HG03103 (cell line): ENCODE data around the gene SLC9A1.

Experiments used
- ATAC-seq: cut with Tn5 transposase; IDR thresholded peaks from one replicate; pipeline ENCODE4 v1.9.1; 2021; ENCODE audit warnings: low read depth; ENCODE audit not compliant: unreplicated experiment

SLC9A1 gene

DNA sequence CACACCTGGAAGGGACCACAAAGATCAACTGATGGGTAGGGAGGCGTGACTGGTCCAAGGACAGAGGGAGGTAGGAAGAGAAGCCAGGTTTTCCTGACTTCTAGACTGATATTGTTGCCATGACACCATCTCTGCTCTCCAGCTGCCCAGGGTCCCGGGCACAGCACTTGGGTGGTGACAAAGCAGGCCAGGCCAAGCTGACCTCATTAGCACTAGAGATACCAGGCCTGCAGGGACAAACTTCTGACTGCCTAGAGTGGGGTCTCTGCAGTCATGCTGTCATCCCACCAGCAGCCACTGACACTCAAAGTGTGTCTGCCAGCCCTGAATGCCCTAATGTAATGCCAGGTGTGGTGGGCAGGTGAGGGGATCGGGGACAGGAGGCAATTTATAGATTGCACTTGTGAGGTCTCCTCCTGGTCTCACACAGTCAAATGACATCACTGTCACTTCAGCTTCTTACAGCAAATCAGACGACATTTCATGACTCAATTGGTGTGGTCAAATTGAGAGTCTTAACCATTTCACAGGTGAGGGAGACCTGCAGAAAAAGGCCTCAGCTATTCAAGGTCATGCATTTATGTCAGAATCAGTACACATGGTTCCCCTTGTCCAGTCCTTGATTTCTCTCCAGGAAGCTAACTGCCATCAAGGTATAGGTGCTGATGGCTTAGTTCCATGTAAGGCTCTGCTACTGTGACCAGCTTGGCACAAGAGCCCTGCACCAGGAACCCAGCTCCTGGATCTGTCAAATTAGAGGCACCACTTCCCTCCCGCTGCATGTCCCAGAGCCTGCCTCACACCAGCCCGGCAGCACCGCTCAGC lies 2.7 kb downstream of the SLC9A1 start:
- no peak for ATAC-seq

DNA sequence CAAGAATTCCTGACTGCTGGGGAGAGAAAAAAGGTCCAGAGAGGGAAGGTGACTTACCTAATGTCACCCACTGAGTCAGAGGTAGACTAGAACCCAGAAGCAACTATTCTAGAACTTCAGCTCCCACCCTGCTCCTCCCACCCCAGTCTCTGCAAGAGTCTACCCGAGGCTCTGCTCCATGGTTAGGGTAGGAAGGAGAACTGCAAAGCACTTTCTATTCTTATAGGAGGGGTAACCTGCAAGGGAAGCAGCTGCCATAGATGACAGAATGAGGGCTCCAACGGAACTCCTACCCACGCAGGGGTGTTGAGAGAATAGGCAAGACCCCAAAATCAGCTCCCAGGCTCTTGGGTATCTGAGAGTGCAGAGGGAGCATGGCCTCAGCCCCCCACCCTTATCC lies 4.3 kb downstream of the SLC9A1 start:
- no peak for ATAC-seq

DNA sequence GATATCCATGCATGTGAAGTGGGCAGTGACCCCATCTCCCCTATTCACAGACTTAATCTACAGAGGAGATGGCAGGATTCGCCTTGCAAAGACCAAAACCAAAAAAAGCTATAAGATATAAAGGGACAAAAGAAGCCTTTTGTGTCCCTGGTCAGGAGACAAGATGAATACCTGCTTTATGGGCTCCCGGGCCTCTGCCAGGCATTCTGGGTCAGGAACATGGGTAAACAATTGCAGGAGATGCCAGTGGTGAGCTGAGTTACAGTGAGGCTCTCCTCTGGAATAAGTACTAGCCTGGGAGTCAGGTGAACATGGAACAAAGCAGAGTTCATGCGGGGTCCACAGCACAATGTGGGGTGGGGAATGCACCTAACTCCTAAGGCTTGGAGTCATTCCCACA lies 4.7 kb downstream of the SLC9A1 start:
- no peak for ATAC-seq

DNA sequence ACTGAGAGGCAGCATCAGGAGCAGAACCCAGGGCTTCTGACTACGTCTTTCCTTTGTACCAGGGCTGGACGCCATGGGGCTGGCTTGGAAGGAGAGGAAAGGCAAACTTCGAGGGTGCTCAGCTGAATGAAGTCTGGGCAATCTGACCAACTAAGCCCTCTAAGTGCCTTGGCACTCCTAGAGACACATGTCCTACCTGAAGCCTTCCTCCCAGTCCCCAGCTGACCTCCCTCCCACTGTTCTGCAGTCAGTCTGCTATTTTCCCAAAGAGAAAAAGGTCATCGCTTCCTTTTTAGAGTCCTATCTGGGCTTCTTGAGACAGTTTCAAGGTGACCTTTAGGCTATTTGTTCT lies 5.2 kb downstream of the SLC9A1 start:
- ATAC-seq: no peak

DNA sequence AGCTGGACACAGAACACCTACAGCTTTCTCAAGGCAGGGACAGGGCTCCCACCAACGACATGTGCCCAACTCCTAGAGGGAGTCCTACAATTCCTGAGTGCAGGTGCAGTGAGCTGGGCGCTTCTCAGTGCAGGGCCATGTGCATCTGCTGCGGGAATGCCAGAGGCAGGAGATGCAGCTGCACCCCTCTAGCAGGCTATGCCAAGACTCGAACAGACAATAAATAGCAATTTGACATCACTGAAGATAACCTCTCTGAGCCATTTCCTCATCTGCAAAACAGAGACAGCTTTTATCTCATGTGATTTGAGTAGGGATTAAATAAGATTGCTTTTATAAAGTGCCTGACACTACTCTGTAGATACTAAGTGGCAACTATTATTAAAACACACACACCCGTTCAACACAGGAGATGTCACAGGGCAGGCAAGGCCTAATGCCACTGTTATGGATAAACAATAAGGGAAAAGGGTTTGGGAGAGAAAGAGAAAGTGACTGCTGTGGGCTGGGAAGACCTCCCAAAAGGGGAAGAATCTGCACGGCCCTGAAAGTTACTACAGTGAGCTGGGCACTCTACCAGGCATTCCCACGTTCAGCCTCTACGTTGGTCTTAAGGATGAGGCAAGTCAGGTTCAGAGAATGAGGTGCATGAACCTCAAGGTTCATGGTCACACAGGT lies 5.7 kb downstream of the SLC9A1 start:
- ATAC-seq: no peak

DNA sequence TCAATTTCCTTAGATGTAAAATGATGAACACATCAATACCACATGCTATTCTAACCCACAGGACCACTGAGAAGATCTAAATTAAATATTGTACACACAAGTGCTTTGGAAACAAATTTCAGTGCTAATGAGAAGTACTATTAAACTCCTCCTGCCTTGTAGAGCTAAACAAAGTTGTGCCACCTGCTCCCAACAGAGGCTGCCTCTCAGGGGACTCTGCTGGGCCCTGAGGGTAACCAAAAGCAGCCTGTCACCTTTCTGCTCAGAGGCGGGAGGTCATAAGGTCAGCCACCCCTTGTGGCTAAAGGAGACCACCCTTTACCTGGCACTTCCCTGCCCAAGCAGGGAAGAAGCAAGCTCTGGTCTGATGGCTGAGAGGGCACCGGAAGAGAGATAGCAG lies 6.3 kb downstream of the SLC9A1 start:
- no peak for ATAC-seq

DNA sequence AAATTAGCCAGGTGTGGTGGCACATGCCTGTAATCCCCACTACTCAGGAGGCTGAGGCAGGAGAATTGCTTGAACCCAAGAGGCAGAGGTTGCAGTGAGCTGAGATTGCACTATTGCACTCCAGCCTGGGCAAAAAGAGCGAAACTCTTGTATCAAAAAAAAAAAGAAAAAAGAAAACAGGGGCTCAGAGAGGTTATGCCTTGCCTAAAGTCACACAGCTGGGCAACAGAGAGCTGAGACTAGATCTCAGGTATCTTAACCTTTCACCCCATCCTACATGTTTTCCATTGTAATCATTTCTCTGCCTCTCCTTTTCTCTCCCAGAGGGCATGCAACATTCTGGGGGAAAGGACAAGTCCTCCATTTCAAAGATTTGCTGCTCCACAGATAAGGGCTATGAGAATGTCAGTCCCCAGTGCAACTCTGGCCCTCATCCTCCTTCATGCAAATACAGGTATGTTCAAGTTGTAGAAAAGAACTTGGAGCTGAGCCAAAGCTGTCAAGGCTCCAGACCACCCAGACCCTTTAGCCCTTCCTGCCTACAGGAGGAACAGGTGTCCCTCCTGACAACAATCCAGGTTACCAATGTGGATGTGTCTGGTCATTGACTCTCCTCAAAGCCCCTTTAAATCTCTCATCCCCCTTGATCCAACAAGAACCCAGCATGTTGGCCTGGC lies 6.9 kb downstream of the SLC9A1 start:
- ATAC-seq: no peak

DNA sequence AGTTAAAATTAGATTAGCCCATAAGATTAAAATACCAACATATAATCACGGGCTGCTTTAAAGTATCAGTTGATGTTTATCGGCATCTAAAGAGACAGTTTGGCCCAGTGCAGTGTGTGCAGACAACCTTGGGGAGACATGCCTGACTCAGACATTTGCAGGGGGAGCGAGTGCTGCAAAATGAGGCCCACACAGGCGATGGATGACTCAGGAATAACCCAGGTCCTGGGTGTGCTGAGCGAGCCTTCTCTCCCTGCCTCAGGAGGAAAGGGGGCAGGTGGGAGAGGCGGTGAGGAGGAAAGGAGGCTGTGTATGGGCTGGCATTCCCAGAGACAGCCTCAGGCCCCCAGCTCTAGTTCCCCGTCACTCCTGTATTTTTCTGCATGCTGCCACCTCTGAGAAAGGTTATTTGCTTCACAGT lies 9.0 kb downstream of the SLC9A1 start:
- no peak for ATAC-seq

DNA sequence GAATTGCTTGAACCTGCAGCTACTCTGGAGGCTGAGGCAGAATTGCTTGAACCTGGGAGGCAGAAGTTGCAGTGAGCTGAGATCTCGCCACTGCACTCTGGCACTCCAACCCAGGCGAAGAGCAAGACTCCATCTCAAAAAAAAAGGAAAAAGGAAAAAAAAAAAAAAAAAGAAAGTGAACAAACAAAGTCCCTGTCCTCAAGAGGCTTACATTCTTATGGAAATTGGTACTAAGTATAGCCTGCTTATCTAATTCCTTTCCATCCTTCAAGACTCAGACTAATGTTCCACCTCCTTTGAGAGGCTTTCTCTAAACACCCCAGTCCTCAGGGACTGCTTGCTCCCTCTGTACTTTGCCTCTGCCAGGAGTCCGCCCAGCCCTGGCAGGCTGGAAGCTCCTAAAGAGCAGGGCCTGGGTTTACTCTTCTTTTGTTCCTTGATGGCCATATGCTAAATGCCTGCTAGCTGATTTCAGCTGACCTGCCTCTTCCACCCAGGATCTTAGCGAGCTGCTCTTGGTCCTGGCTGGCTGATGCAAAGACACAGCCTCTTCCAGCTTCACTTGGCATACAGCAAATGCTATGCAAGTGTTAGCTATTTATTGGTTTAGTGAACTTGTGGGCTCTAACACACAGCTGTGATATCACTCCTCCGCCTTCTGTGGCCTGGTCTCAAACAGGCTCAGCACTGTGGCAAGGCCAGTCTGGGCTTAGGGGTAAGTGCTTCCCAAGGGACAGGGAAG lies 9.8 kb downstream of the SLC9A1 start:
- no peak for ATAC-seq

DNA sequence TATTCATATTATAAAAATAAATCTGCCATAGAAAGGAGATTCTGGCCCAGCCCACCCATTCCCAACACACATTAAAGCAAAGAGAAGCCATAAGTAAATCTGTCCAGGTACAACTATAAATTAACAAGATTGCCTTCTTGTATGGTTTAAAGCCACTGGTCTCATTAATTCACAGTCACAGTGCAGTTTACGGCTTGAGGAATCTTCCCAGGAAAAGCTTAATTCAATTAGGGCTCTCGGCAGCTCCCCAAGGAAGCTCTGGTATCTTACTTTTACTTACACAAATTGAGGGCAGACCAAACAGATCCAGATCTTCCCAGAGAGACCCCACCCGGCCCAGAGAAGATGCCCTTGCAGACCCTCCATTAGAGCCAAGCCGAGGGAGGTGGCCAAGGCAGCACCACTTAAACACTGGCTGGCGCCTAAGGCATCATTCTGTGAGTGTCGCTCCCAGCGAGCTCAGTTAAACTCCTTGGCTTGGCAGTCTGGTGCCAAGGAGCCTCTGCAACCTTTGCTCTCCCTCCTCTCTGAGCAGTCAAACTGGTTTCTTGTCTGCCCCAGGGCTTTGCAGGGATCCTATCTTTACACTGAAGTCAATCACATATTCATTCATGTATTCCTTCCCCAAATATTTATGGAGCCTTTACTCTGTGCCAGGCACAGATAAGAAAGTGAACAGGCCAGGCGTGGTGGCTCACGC lies 10.7 kb downstream of the SLC9A1 start:
- no peak for ATAC-seq

DNA sequence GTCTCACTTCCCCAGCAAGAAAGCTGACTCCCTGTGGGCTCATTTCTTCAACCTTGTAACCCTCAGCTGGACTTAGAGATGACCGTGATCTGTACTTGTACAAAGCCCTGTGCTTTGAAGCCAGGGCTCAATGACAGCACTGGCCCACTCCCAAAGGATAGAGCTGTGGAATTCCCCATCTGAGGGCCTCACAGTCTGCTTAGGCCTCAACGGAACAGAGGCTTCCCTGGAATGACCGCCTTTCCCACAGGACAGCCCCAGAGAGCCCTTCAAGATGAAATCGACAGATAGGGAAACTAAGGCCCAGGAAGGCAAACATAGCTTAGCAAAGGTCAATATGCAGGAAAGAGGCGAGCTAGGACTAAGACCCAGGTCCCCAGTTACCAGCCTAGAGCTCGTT lies 11.5 kb downstream of the SLC9A1 start:
- ATAC-seq: no peak

DNA sequence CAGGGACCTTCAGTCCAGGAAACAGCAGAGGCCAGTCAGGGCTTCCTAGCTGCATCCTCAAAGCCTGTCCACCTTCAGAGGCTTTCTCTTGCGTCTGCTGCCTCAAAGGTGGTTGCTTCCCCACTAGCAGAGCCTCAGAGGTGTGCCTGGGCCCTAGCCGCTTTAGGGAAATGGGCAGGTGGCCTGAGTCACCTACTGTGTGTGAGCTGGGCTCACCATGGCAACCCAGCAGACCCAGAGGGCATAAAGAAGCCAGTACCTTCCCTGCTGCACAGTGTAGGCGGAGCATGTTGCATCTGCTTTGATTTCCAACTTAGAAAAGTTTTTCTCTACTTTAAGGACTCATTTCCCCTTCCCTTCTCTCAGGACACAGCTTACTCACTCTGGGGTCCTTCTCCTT lies 12.5 kb downstream of the SLC9A1 start:
- no peak for ATAC-seq

DNA sequence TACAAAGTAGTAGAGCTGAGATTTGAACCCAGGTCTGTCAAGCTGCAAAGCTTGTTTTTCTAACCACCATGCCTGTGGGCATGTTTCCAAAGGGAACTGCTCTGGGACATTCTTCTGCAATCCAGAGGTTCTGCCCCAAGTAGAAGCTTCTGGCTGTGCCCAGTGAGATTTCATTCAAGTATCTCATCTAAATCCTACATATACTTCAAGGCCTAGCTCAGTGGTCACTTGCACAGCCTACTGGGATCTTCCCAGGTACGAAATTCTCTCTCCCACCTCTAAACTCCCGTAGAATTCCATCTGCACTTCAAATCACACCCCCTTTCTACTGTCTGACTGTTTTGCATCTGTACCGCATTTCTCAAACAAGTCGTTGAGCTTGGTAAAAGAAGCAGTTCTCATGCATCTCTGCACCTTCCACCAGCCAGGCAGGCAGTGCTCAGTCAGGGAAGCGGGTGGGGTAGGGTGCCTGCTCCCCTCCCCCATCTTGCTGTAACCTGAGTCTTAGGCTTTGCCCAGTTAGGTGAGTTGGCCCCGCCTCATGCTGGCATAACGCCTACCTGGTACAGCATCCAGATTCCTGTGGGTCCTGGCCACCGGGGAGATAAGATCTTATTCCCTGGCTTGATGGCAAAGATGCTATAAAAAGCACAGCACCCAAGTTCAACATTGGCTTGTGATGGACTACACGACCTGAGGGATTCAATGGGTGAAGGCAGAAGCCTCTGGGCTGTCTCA lies 13.5 kb downstream of the SLC9A1 start:
- ATAC-seq: no peak

DNA sequence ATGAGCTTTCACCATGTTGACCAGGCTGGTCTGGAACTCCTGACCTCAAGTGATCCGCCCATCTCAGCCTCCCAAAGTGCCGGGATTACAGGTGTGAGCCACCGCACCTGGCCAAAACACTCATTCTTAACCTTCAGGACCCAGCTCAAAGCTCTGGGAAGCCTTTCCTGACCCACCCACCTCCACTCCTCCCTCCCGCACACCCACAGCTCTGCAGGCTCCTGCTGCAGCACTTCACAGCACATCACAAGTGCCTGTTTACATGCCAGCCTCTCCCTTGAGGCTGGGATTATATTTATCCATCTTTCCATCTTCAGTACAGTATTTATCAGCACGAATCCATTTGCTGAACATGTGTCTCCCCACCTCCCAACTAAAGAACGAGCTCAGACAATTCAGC lies 14.9 kb downstream of the SLC9A1 start:
- no peak for ATAC-seq

DNA sequence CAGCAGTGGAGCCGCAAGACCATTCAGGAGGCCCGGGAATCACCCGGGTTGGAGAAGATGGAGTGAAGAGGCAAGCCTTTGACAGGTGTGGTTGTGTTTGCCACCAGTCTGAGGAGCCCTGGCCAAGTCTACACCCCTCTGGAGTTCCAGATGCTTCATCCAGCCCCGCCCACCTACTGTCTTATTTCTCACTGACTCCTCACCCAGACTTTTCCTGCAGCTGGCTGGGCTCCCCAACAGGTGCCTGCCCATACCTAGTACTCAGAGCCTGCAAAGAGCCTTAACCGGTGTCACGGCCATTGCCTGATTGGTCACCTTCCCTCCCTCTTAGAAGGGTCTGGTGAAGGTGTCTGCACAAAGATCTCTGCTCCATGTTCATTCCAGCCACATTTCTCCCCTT lies 16.0 kb downstream of the SLC9A1 start:
- ATAC-seq: no peak

DNA sequence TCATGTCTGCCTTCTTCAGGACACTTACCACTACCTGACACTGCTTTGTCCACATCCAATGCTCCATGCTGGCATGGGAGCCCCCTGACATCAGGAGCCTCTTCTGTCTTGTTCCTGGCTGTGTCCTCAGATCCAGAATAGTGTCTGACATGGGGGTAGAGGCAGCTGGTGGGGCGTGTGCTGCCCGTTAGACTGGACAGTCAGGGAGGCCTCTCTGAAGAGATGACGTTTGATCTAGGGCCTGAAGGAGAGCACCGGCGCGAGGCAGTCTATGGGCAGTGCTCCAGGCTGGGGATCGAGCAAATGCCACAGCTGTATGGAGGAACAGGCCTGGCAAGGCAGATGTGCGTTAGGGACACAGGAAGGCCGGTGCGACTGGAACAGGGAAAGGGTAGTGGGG lies 16.6 kb downstream of the SLC9A1 start:
- ATAC-seq: no peak

DNA sequence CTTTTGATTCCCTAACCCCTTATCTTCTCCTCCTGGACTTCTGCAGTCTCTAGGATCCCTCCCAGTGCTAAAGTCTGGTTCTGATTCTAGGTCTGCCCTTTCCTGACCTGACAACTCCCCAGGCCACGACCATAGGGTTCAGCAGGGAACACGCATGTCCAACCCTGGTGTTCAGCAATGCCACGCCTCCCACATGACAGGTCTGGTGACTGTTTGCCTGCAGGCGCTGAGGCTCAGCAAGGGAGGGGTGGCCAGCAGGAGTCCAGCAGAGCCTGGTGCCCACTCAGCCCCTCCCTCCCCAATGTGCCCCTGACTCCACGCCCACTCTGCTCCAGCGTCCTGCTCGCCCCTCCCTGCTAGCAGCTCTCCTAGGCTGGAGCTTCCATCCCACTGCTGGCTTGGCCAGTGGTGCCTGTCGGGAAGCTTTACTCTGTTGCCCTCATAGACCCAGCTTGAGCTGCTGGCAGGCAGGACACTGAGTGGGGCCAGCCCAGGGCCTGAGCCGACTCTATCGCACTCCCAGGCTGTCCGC lies 17.3 kb downstream of the SLC9A1 start:
- no peak for ATAC-seq

DNA sequence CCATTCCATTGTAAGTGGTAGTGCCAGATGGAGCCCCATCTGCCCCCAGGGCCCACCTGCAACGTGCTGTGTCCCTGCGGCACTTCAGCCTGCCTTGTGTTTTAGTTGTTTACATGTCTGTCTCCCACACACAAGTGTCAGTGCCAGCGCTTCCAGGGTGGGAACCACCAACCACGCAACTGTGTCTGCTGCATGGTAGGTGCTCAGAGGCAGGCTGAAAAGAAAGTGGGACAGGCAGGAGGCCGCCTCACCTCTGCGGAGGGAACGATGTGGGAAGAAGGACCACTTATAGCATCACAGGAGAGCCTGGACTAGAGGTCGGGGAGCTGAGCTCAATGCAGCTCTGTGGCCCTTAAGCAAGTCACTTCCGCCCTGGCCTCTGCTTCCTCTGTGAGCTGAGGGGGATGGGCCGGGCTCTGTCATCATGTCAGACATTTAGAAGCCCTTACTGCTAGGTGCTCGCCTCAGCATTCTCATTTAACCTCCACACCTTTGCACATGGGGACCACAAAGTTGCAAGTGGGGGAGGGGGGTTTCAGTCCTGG lies 17.9 kb downstream of the SLC9A1 start:
- ATAC-seq: no peak

DNA sequence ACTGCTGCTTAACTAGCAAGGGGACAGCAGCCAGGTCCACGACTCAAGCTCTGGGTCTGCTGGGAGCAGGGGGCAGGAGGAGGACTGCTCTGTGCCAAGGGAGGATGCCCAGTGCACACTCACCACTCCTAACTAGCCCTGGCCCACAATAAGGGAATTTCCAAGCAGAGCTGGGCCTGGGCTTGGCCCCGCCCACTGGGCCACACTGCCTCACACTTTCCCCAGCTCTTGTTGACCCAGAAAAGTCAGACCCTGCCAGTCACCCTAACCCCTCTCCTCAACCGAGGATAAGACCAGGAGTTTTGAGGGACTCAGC lies 18.7 kb downstream of the SLC9A1 start:
- no peak for ATAC-seq
